HepG2 (cell line): Measurements from ENCODE around the gene NOCT. TPM values are rescaled to one million over a fixed set of nuclear protein-coding genes. Genes with fewer than 3 reads are reported as not detected.

Source experiments
- DNMT1 ChIP-seq: sonication (generic); formaldehyde crosslinking; IDR thresholded peaks from 2 replicates; pipeline ENCODE4 v1.5.1; 2020; ENCODE audit warnings: mild to moderate bottlenecking, missing genetic modification reagents
- ETV6 ChIP-seq: sonication (generic); formaldehyde crosslinking; conservative IDR thresholded peaks from 2 replicates; pipeline ENCODE4 v1.4.0; 2020; ENCODE audit warnings: missing genetic modification reagents
- GATA4 ChIP-seq: sonication (generic); IDR thresholded peaks from 2 replicates; pipeline ENCODE4 v1.6.1; 2016; ENCODE audit warnings: antibody characterized with exemption, low read depth, borderline replicate concordance
- GTF2F1 ChIP-seq: fragments of 150-350 bp; IDR thresholded peaks from 2 replicates; pipeline ENCODE4 v1.6.1; 2014; ENCODE audit warnings: low read length
- HCFC1 ChIP-seq: fragments of 150-350 bp; IDR thresholded peaks from 2 replicates; pipeline ENCODE4 v1.6.1; 2014; ENCODE audit warnings: low read depth, low read length
- HMG20B ChIP-seq: conservative IDR thresholded peaks from 2 replicates; pipeline ENCODE4 v1.6.1; 2016; ENCODE audit warnings: missing genetic modification reagents, missing compliant biosample characterization
- KDM3A ChIP-seq: IDR thresholded peaks from 2 replicates; pipeline ENCODE4 v1.6.1; 2018; ENCODE audit warnings: low read depth, missing compliant biosample characterization
- MATR3 ChIP-seq: sonication (generic); formaldehyde crosslinking; IDR thresholded peaks from 2 replicates; pipeline ENCODE4 v1.4.0; 2020; ENCODE audit warnings: missing genetic modification reagents
- NCOR1 ChIP-seq: fragments of 200-600 bp; sonication (generic); IDR thresholded peaks from 2 replicates; pipeline ENCODE4 v1.7.0; 2017; ENCODE audit warnings: antibody characterized with exemption, low read length, borderline replicate concordance
- SMC3 ChIP-seq: IDR thresholded peaks from 2 replicates; pipeline ENCODE4 v1.6.1; 2011; ENCODE audit warnings: low read length, improper control_type of control experiment
- TEAD2 ChIP-seq: sonication (generic); formaldehyde crosslinking; IDR thresholded peaks from 2 replicates; pipeline ENCODE4 v1.9.0; 2021; ENCODE audit warnings: missing genetic modification reagents
- XBP1 ChIP-seq: sonication (generic); formaldehyde crosslinking; IDR thresholded peaks from 2 replicates; pipeline ENCODE4 v1.5.0; 2020; ENCODE audit warnings: missing genetic modification reagents
- ZFP41 ChIP-seq: sonication (generic); formaldehyde crosslinking; IDR thresholded peaks from 2 replicates; pipeline ENCODE4 v1.4.0; 2020; ENCODE audit warnings: mild to moderate bottlenecking, missing genetic modification reagents, borderline replicate concordance
- ZNF281 ChIP-seq: sonication (generic); formaldehyde crosslinking; IDR thresholded peaks from 2 replicates; pipeline ENCODE4 v1.4.0; 2020; ENCODE audit warnings: missing genetic modification reagents, borderline replicate concordance
- ZNF3 ChIP-seq: IDR thresholded peaks from 2 replicates; pipeline ENCODE4 v1.7.0; 2017; ENCODE audit warnings: inconsistent platforms
- ZNF713 ChIP-seq: sonication (generic); formaldehyde crosslinking; IDR thresholded peaks from 2 replicates; pipeline ENCODE4 v1.4.0; 2020; ENCODE audit warnings: mild to moderate bottlenecking, missing genetic modification reagents
- ZNF788 ChIP-seq: sonication (generic); formaldehyde crosslinking; IDR thresholded peaks from 2 replicates; pipeline ENCODE4 v1.5.0; 2020; ENCODE audit warnings: mild to moderate bottlenecking, missing genetic modification reagents, borderline replicate concordance
- ZNF841 ChIP-seq: sonication (generic); formaldehyde crosslinking; IDR thresholded peaks from 2 replicates; pipeline ENCODE4 v1.8.1; 2023; ENCODE audit warnings: missing genetic modification reagents, borderline replicate concordance
- polyA plus RNA-seq, 8 experiments: library from polyadenylated mRNA; depleted of rRNA in 3 of 8; stranded (reverse) in 7 of 8; unstranded in 1 of 8; fragments of >200 nt; fragmentation: Illumina TruSeq in 4 of 8; extraction: Trizol in 4 of 8; gene quantifications; 2 replicates each; pipeline versions ENCODE4 v1.2.1 to v1.2.3, GENCODE V29; 2011 to 2016; ENCODE audit warnings: low read depth in 4 of 8, missing spikeins in 1 of 8, mixed read lengths in 1 of 8; ENCODE audit not compliant: insufficient read depth in 1 of 8
- total RNA-seq, 5 experiments: library from RNA; depleted of rRNA; stranded (reverse); fragments of >200 nt; fragmentation: Illumina TruSeq; extraction: Trizol; gene quantifications; 2 replicates each; pipeline ENCODE4 v1.2.3, GENCODE V29; 2016; ENCODE audit warnings: low read depth in 1 of 5
- TF ChIP-seq, protein P1 (sequence below): sonication (generic); formaldehyde crosslinking; IDR thresholded peaks from 2 replicates; pipeline ENCODE4 v1.8.1; 2023; ENCODE audit warnings: mild to moderate bottlenecking, missing genetic modification reagents, borderline replicate concordance
- TF ChIP-seq, protein P2 (sequence below): sonication (generic); formaldehyde crosslinking; IDR thresholded peaks from 2 replicates; pipeline ENCODE4 v1.4.0; 2020; ENCODE audit warnings: mild to moderate bottlenecking, missing genetic modification reagents
- TF ChIP-seq, protein P3 (sequence below): sonication (generic); formaldehyde crosslinking; IDR thresholded peaks from 2 replicates; pipeline ENCODE4 v1.9.0; 2022; ENCODE audit warnings: missing genetic modification reagents, mild to moderate bottlenecking, borderline replicate concordance

The NOCT gene
- total and polyA plus RNA-seq, 2 of the 13 experiments (the other 11 are each of a cell fraction or from before 2014, with no cell fraction given), result 3.6 to 13.1 TPM

DNA sequence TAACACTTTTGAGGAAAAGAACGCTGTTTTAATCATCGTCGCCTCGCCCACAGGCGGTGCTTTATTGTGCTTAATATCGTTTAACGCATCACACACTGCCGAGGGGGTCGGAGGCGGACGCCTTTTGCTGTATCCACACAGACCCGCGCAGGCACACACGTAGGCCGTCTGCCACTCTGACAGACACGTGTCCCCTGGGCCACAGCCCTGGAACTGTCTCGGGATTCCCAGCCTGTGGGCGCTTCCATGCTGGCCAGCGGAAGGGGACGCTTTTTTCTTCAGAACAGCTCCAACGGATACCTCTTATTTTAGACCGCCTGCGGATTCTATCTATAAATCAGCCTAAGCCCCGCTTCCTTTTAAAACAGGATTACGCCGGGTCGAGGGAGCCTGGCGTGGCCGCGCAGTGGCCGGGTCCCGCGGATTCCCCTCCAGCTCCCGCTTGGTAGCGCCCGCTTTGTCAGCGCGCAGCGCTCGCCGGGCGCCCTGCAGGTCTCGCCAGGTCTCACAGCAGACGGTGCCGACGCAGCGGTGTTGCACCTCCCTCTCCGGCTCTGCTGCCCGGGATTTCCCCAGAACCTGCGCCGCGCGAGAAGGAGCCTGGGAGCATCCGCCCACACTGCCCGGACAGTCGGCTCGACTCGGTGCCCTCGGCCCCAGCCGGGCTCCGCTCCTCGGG is at the start of gene NOCT (continued):
- TF ChIP-seq ETV6 (CRISPR knock-in tag) (peak; percentile 64; the same call in 1 of the 2 replicates), ZNF841 (CRISPR knock-in tag) (peak; percentile 79; the same call in 1 of the 2 replicates), ZNF788 (CRISPR knock-in tag) (no peak), ZFP41 (CRISPR knock-in tag) (no peak), ZNF281 (CRISPR knock-in tag) (no peak), HMG20B (no peak), MATR3 (CRISPR knock-in tag) (no peak), SMC3 (no peak), GATA4 (no peak; the same call in 1 of the 2 replicates), KDM3A (CRISPR knock-in tag) (no peak; the same call in 1 of the 2 replicates), GTF2F1 (peak; percentile 46; the same call in 1 of the 2 replicates), HCFC1 (no peak), DNMT1 (CRISPR knock-in tag) (peak; percentile 71; the same call in 1 of the 2 replicates), NCOR1 (no peak), TEAD2 (0 out of 2 replicates have a peak, but pooled peaks have one; percentile 37), ZNF3 (no peak), ZNF713 (CRISPR knock-in tag) (no peak), XBP1 (CRISPR knock-in tag) (no peak)
- TF ChIP-seq, protein P1, sequence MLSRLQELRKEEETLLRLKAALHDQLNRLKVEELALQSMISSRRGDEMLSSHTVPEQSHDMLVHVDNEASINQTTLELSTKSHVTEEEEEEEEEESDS, result no peak
- TF ChIP-seq, protein P2, sequence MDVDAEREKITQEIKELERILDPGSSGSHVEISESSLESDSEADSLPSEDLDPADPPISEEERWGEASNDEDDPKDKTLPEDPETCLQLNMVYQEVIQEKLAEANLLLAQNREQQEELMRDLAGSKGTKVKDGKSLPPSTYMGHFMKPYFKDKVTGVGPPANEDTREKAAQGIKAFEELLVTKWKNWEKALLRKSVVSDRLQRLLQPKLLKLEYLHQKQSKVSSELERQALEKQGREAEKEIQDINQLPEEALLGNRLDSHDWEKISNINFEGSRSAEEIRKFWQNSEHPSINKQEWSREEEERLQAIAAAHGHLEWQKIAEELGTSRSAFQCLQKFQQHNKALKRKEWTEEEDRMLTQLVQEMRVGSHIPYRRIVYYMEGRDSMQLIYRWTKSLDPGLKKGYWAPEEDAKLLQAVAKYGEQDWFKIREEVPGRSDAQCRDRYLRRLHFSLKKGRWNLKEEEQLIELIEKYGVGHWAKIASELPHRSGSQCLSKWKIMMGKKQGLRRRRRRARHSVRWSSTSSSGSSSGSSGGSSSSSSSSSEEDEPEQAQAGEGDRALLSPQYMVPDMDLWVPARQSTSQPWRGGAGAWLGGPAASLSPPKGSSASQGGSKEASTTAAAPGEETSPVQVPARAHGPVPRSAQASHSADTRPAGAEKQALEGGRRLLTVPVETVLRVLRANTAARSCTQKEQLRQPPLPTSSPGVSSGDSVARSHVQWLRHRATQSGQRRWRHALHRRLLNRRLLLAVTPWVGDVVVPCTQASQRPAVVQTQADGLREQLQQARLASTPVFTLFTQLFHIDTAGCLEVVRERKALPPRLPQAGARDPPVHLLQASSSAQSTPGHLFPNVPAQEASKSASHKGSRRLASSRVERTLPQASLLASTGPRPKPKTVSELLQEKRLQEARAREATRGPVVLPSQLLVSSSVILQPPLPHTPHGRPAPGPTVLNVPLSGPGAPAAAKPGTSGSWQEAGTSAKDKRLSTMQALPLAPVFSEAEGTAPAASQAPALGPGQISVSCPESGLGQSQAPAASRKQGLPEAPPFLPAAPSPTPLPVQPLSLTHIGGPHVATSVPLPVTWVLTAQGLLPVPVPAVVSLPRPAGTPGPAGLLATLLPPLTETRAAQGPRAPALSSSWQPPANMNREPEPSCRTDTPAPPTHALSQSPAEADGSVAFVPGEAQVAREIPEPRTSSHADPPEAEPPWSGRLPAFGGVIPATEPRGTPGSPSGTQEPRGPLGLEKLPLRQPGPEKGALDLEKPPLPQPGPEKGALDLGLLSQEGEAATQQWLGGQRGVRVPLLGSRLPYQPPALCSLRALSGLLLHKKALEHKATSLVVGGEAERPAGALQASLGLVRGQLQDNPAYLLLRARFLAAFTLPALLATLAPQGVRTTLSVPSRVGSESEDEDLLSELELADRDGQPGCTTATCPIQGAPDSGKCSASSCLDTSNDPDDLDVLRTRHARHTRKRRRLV (CRISPR knock-in tag), result peak; percentile 73; the same call in 1 of the 2 replicates
- TF ChIP-seq, protein P3, sequence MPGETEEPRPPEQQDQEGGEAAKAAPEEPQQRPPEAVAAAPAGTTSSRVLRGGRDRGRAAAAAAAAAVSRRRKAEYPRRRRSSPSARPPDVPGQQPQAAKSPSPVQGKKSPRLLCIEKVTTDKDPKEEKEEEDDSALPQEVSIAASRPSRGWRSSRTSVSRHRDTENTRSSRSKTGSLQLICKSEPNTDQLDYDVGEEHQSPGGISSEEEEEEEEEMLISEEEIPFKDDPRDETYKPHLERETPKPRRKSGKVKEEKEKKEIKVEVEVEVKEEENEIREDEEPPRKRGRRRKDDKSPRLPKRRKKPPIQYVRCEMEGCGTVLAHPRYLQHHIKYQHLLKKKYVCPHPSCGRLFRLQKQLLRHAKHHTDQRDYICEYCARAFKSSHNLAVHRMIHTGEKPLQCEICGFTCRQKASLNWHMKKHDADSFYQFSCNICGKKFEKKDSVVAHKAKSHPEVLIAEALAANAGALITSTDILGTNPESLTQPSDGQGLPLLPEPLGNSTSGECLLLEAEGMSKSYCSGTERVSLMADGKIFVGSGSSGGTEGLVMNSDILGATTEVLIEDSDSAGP (CRISPR knock-in tag), result peak; percentile 83
